Glutamatergic neuron (in vitro differentiated cells): ENCODE results near the gene SPATA17. TPM values are rescaled to one million over a fixed set of nuclear protein-coding genes. Genes with fewer than 3 reads are reported as not detected.

Experiments used
- DNase-seq: peaks from one replicate; pipeline ENCODE4 v3.0.0; 2022
- H3K27ac Mint-ChIP-seq: one replicate; pipeline ENCODE4 v1.8.0; 2020; ENCODE audit warnings: mild to moderate bottlenecking, mixed read lengths, inconsistent platforms; ENCODE audit not compliant: unreplicated experiment
- H3K27me3 Mint-ChIP-seq: one replicate; pipeline ENCODE4 v1.8.0; 2020; ENCODE audit warnings: mild to moderate bottlenecking, moderate library complexity, mixed read lengths, inconsistent platforms; ENCODE audit not compliant: unreplicated experiment
- H3K36me3 Mint-ChIP-seq: one replicate; pipeline ENCODE4 v1.8.0; 2020; ENCODE audit warnings: mild to moderate bottlenecking, mixed read lengths, inconsistent platforms; ENCODE audit not compliant: unreplicated experiment
- H3K4me1 Mint-ChIP-seq: one replicate; pipeline ENCODE4 v1.8.0; 2020; ENCODE audit warnings: mild to moderate bottlenecking, low read depth, mixed read lengths, inconsistent platforms; ENCODE audit not compliant: unreplicated experiment
- H3K4me3 Mint-ChIP-seq: one replicate; pipeline ENCODE4 v1.8.0; 2020; ENCODE audit warnings: mild to moderate bottlenecking, mixed read lengths, inconsistent platforms; ENCODE audit not compliant: unreplicated experiment
- H3K9me3 Mint-ChIP-seq: one replicate; pipeline ENCODE4 v1.8.0; 2020; ENCODE audit warnings: mild to moderate bottlenecking, moderate library complexity, mixed read lengths, inconsistent platforms; ENCODE audit not compliant: unreplicated experiment
- CTCF ChIP-seq: fragments of 200-600 bp; sonication (generic); IDR thresholded peaks from one replicate; pipeline ENCODE4 v1.5.0; 2021; ENCODE audit not compliant: partially characterized antibody, unreplicated experiment
- total RNA-seq: library from RNA; stranded (reverse); fragmentation: NEBNext Ultra II Directional; extraction: Animal tissue kit (Norgen Biotek cat#: 25700); gene quantifications from one replicate; pipeline ENCODE4 v1.2.1, GENCODE V29; 2021; ENCODE audit not compliant: unreplicated experiment

Gene SPATA17
- total RNA-seq, 1 donor from 2014 or later = 0.78 TPM

GRCh38 chr1:217875229-217875628 is 244.1 kb downstream of the SPATA17 start:
- Mint-ChIP-seq H3K36me3 (no peaks in the 10 kb centered on the region), H3K9me3 (no peaks in the 10 kb centered on the region)

DNA sequence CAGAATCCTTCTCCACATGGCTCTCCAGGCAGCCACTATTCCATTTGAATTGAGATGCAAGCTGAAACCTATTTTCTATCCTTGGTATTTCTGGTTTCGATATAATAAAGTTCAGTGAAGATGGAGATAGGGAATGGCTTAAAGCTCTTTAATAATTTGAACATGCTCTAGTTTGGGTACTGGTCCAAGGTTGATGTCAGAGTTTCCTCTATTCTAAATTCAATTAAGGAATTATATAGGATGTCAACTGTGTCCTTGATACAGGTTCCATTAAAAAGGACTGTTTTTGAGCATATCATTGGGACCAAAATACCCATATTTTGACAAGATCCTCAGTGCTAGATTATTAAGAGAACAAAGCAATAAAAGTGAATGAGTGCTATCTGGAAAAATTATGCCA is 245.3 kb downstream of the SPATA17 start:
- no peak for DNase-seq
- Mint-ChIP-seq H3K27ac (no peak overlapping the region), H3K27me3 (no peaks in the 10 kb centered on the region), H3K4me1 (no peaks in the 10 kb centered on the region), H3K9me3 (no peaks in the 10 kb centered on the region), H3K4me3 (no peak overlapping the region), H3K36me3 (no peaks in the 10 kb centered on the region)
- TF ChIP-seq CTCF = no peak

More at GRCh38 chr1:217875229-217875628, 244.1 kb downstream of the SPATA17 start:
- no peaks in the 10 kb centered on the region for H3K4me1 Mint-ChIP-seq
- H3K27ac Mint-ChIP-seq = no peak overlapping the region
- DNase-seq = no peak
- H3K27me3 Mint-ChIP-seq = no peaks in the 10 kb centered on the region
- H3K4me3 Mint-ChIP-seq = no peak overlapping the region
- no peak for TF ChIP-seq CTCF

- Mint-ChIP-seq H3K36me3 (no peaks in the 10 kb centered on the region), H3K4me3 (no peak overlapping the region), H3K27me3 (no peaks in the 10 kb centered on the region), H3K27ac (no peak overlapping the region), H3K9me3 (no peaks in the 10 kb centered on the region), H3K4me1 (no peaks in the 10 kb centered on the region)
- TF ChIP-seq CTCF = no peak
- DNase-seq = no peak
Observed at GRCh38 chr1:217876896-217877295, 245.8 kb downstream of the SPATA17 start.

GRCh38 chr1:217881131-217881543 is 250.0 kb downstream of the SPATA17 start:
- Mint-ChIP-seq H3K4me3 (no peak overlapping the region), H3K36me3 (no peaks in the 10 kb centered on the region), H3K9me3 (no peaks in the 10 kb centered on the region), H3K4me1 (no peaks in the 10 kb centered on the region), H3K27me3 (no peaks in the 10 kb centered on the region), H3K27ac (no peak overlapping the region)
- no peak for TF ChIP-seq CTCF
- no peak for DNase-seq

DNA sequence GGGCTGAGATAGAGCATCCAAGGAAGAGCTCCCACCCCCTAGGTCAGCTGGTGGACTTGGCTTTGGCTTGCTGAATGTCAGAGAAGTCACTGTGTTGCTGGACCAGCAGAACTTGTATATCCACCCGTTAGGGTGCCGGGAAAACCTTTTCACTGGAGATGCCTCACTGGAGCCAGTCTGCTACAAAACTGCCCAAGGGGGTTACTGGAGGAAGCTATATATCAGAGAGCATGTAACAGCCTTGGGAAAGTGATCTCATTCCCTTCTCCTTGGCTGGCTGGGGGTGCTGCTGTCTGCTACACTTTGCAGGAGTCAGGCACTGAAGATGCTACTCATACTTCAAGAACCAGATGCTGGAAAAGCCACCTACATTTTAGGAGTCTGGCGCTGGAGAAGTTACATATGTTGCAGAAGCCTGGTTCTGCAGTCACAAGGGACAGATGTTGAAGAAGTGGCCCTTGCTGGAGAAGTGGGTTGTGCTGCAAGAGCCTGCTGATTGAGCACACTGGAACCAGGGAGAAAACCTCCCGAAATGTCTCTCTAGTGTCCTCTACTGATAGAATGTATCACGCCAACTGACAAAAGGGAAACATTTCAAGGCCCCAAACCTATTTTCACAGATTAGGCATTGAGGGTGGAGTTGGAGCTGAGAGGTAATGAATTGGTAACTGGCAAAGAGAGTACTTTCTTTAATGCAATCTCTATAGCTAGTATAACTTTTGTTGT is 250.6 kb downstream of the SPATA17 start:
- no peak for DNase-seq
- H3K27me3 Mint-ChIP-seq = no peaks in the 10 kb centered on the region
- no peaks in the 10 kb centered on the region for H3K4me1 Mint-ChIP-seq
- H3K4me3 Mint-ChIP-seq = no peak overlapping the region
- no peak overlapping the region for H3K27ac Mint-ChIP-seq
- H3K9me3 Mint-ChIP-seq = no peaks in the 10 kb centered on the region
- H3K36me3 Mint-ChIP-seq = no peaks in the 10 kb centered on the region
- no peak for TF ChIP-seq CTCF
